HG03521 (cell line): ENCODE results near the gene RNPEPL1.

Experiments
- ATAC-seq: cut with Tn5 transposase; IDR thresholded peaks from one replicate; pipeline ENCODE4 v1.9.1; 2021; ENCODE audit warnings: mild to moderate bottlenecking, moderate library complexity; ENCODE audit not compliant: unreplicated experiment

Gene RNPEPL1

GRCh38 chr2:240575101-240575965, 7.0 kb downstream of the RNPEPL1 start:
- ATAC-seq: no peak

DNA sequence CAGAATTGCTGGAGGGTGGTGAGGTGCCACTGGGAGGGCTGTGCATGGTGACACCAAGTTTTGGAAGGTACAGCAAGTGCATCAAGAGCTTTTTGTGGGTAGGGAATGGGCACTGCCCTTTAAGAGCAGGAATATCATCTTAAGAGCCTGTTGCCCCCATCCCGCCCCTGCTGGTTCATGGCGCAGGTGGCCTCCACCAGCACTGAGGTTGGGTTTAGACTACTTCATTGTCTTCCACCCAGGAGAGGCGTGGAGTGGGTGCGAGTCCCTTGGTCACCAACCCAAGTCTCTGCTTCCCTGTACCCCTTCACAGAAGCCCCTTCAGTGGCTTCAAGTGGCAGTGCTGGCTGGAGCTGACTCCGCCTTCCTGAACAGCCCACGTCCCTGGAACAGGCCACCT, 7.8 kb downstream of the RNPEPL1 start:
- no peak for ATAC-seq

DNA sequence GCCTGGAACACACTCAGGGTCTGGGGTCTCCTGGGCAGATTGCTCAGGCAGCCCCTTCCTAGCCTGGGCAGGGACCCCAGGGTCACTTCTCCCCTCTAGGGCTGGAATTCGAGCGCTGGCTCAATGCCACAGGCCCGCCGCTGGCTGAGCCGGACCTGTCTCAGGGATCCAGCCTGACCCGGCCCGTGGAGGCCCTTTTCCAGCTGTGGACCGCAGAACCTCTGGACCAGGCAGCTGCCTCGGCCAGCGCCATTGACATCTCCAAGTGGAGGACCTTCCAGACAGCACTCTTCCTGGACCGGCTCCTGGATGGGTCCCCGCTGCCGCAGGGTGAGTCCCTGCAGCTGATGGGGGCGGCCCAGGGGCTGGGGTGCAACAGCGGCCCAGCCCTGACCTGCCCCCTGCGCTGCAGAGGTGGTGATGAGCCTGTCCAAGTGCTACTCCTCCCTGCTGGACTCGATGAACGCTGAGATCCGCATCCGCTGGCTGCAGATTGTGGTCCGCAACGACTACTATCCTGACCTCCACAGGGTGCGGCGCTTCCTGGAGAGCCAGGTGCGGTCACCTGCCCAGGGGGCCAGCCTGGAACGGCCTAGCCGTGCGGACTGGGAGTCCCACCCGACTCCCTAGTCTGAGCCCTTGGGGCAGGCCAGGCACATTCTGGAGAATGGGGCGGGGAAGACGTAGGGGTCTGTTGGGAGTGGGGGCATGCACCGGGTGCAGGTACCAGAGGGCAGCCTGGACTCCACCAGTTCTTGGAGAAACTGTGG, 8.3 kb downstream of the RNPEPL1 start:
- ATAC-seq: no peak

DNA sequence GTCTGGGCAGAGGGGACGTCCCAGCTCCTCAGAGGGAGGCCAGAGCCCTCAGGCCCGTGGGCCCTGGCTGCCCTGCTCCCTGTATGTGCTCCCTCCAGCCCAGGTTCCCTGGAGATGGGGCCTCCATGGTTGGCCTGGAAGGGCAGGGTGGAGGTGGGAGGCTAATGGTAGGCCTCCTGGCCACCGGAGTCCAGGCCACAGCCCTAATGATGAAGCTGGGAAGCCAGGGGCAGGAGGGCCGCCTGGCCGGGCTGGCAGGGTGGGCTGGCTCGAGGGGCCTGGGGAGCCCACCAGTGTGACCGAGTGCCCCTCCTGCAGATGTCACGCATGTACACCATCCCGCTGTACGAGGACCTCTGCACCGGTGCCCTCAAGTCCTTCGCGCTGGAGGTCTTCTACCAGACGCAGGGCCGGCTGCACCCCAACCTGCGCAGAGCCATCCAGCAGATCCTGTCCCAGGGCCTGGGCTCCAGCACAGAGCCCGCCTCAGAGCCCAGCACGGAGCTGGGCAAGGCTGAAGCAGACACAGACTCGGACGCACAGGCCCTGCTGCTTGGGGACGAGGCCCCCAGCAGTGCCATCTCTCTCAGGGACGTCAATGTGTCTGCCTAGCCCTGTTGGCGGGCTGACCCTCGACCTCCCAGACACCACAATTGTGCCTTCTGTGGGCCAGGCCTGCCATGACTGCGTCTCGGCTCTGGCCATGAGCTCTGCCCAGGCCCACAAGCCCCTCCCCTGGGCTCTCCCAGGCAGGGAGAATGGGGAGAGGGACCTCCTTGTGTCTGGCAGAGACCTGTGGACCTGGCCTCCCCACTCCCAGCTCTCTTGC, 9.2 kb downstream of the RNPEPL1 start:
- ATAC-seq: no peak

GRCh38 chr2:240578110-240578450, 9.8 kb downstream of the RNPEPL1 start:
- ATAC-seq: no peak

- no peak for ATAC-seq
These were observed 10.2 kb downstream of the RNPEPL1 start for GRCh38 chr2:240578488-240578887.

GRCh38 chr2:240579071-240579762, 10.9 kb downstream of the RNPEPL1 start:
- ATAC-seq: peak; percentile 6

GRCh38 chr2:240579771-240580614, 11.7 kb downstream of the RNPEPL1 start:
- peak; percentile 32 for ATAC-seq

DNA sequence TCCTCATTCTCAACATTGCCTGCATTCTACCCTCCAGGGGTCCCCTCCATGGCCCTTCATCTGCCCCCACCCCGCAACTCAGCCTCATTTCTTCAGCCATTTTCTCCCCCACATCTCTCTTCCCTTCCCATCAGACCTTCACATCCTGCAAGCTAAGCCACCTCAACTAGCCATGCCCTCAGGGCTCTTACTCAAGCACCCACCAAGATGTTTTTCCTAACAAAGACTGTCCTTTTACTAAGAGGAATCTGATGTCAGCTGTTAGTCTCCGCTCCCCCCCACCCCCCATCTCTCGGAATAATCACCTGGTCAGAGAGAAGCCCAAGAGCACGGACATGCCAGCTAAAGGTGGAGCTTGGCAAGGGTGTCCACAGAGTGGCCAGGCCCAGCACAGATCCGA, 13.5 kb downstream of the RNPEPL1 start:
- ATAC-seq: no peak

DNA sequence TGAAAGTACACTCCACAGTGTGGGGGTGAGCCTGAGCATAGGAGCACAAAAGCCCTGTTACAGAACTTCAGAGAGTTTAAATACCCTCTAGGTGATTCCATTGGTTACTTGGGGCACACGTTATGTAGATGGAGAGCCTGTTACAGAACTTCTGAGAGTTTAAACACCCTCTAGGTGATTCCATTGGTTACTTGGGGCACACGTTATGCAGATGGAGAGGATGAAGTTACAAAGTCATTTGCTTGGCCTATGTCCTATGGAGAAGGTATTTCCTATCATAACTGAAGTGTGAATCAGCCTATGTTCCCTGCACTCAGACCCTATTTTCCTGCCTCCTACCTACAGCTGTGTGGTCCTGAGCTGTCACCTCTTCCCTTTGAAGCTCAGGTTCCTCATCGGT, 14.5 kb downstream of the RNPEPL1 start:
- ATAC-seq: no peak

DNA sequence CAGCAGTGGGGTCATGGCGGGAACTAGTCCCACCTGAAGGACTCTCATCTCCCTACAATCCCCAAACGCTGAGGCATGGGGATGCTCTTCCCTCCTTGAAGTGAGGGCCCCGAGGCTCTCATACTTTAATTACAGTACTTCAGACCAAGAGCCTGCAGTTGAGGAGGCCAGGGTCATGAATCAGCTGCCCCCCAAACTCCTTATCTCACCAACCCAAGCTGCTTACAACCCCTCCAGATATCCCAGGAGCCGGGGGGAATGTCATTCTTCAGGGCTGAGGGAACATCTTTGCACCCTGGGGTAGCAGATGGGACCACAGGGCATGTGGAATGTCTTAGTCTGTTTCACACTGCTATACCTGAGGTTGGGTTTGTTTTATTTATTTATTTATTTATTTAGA, 15.5 kb downstream of the RNPEPL1 start:
- ATAC-seq: no peak

- peak; percentile 44 for ATAC-seq
These were observed 16.3 kb downstream of the RNPEPL1 start for GRCh38 chr2:240584486-240585031.

DNA sequence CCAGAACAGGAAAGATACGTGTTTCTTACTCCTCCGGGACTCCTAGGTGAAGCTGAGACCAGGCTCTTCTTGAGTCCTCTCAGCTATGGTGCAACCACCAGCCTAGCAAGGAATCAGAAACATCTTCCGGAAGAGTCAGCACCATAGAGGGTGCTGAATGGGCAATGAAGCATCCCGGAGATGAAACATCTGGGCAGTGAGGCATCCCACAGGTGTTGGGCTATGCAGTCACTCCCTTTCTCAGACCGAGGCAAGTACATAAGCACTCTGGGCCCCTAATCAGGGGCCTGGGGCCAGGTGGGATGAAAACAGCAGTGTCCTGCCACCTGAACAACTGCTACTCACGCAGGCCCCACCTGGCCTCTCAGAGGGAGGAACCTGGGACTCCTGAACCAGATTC, 16.8 kb downstream of the RNPEPL1 start:
- no peak for ATAC-seq

DNA sequence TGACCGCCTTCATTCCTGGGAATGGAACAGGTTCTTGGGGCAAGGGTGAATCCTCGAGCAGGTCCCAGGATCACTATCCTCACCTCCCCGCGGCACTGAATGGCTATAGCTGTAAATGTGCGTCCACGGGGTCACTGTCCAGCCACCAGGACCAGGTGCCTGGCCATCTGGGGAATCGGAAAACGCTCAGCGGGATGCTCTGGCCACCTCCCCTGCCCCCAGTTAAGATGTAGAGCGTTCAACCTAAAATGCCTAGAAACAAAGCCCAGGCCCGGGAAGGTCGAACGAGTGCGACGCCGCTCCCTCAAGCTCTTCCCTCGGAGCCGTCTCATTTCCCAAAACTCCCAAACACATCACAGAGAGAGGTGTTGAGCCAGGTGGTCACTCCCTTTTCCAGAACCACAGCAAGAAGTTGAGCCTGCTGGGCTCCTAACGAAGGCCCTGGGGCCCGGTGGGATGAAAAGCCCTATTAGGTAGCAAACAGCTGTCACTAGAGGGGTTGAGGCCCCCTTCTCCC, 17.5 kb downstream of the RNPEPL1 start:
- no peak for ATAC-seq

GRCh38 chr2:240586198-240586918, 18.1 kb downstream of the RNPEPL1 start, which contains the start of gene CAPN10:
CAPN10 (plus strand) TSS chr2:240586734; CDS start chr2:240586912, 178 bp downstream.
- ATAC-seq: peak; percentile 61

- ATAC-seq: peak; percentile 1
These were observed 18.9 kb downstream of the RNPEPL1 start for GRCh38 chr2:240586919-240587800.

- ATAC-seq: no peak
These were observed 19.8 kb downstream of the RNPEPL1 start for GRCh38 chr2:240588006-240588655.
